Activated T-helper 2 cell treated with anti-CD3 and anti-CD28 coated beads, Interferon-gamma antibody, Interleukin-2, Interleukin-4, amounts not matched to agents 10 μg/mL and 5 μg/mL and 100 μg/mL, durations not matched to agents 14 hours and 24 hours and 36 hours (primary cell): ENCODE data around the gene KRT6C. TPM values are rescaled to one million over a fixed set of nuclear protein-coding genes. Genes with fewer than 3 reads are reported as not detected.
"Not testable (repeated sequence)": the region's sequence is repeated elsewhere in the genome, so short reads cannot be mapped to it uniquely, and the experiment has no call there.

Source experiments
- DNase-seq: peaks from one replicate; pipeline ENCODE4 v3.0.0; 2021; ENCODE audit warnings: low spot score
- H3K27ac Mint-ChIP-seq: one replicate; pipeline ENCODE4 v1.8.0; 2021; ENCODE audit warnings: mixed read lengths
- H3K27me3 Mint-ChIP-seq: one replicate; pipeline ENCODE4 v1.8.0; 2021; ENCODE audit warnings: low read depth, mixed read lengths
- H3K36me3 Mint-ChIP-seq: one replicate; pipeline ENCODE4 v1.8.0; 2021; ENCODE audit warnings: low read depth, mixed read lengths
- H3K4me1 Mint-ChIP-seq: one replicate; pipeline ENCODE4 v1.8.0; 2021; ENCODE audit warnings: low read depth, mixed read lengths
- H3K4me3 Mint-ChIP-seq: one replicate; pipeline ENCODE4 v1.8.0; 2021; ENCODE audit warnings: low read depth, mild to moderate bottlenecking, moderate library complexity, mixed read lengths
- H3K9me3 Mint-ChIP-seq: one replicate; pipeline ENCODE4 v1.8.0; 2021; ENCODE audit warnings: mixed read lengths
- intact Hi-C: fragments of 100-400 bp; cut with micrococcal nuclease; formaldehyde crosslinking; loops from one replicate; pipeline ENCODE4 v1.15.1; 2023
- total RNA-seq: library from RNA; stranded (reverse); gene quantifications from 2 replicates; pipeline ENCODE4 v1.2.3, GENCODE V29; 2022

Gene KRT6C
- total RNA-seq, 1 donor from 2014 or later, result not detected

- peaks cover 11% of the 10 kb centered on the region for H3K27me3 Mint-ChIP-seq
Observed at GRCh38 chr12:52495389-52495788, 21.8 kb upstream of the KRT6C start.

DNA sequence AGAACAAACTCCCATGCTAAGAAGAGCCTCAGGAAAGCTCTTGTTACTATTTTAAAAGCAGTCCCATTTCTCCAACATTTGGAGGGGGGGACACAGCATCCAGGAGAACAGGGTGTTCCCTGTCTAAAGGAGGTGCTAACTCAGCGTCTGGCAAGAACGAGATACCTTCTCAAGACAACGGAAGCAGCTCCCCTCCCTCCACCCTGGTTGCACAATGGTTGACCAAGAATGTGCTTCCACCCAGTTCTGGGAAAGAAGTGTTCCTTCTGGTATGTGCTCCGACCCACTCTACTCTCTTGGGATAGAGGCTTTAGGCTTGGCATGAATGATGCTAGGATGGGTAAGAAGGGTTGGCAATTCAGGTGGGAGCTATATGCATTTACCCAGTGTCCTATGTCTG lies 20.9 kb upstream of the KRT6C start:
- no peaks in the 10 kb centered on the region for H3K9me3 Mint-ChIP-seq

More at GRCh38 chr12:52495389-52495788, 21.8 kb upstream of the KRT6C start:
- H3K4me3 Mint-ChIP-seq, result no peak overlapping the region
- H3K27ac Mint-ChIP-seq, result no peak overlapping the region
- no peaks in the 10 kb centered on the region for H3K4me1 Mint-ChIP-seq
- no peaks in the 10 kb centered on the region for H3K36me3 Mint-ChIP-seq
- intact Hi-C loops, result no loop called here
- no peak for DNase-seq
- H3K9me3 Mint-ChIP-seq, result no peaks in the 10 kb centered on the region

GRCh38 chr12:52494100-52494499 lies 20.5 kb upstream of the KRT6C start:
- no peak for DNase-seq
- Mint-ChIP-seq H3K27me3 (peaks cover 9% of the 10 kb centered on the region), H3K4me1 (no peaks in the 10 kb centered on the region), H3K27ac (no peak overlapping the region), H3K36me3 (no peaks in the 10 kb centered on the region), H3K9me3 (no peaks in the 10 kb centered on the region), H3K4me3 (no peak overlapping the region)
- intact Hi-C loops, result no loop called here

More for the DNA sequence above, 20.9 kb upstream of the KRT6C start:
- Mint-ChIP-seq H3K36me3 (no peaks in the 10 kb centered on the region), H3K27me3 (peaks cover 9% of the 10 kb centered on the region), H3K4me1 (no peaks in the 10 kb centered on the region), H3K27ac (no peak overlapping the region), H3K4me3 (no peak overlapping the region)
- no peak for DNase-seq
- intact Hi-C loops, result no loop called here

DNA sequence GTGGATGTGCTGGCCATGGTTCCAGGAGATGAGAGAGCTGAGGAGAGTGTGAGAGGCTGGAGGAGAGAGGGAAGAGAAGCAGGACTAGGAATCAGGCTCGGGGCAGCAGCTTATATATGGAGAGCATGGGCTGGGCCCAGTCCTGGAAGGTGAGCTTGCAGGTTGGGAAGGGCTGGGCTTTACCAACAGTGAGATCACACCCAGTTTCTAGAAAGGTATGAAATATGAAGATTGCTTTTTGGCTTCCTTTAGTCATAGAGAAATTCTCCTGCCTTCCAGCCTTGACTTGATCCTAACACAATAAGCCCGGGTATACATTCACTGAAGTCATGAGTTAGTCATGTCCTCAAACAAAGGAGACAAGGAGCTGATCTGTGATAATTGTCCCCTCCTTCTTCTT lies 19.6 kb upstream of the KRT6C start, which contains the start of gene KRT6A:
TSS of gene KRT6A (minus strand) at position 86 of the 400 bp plus-strand sequence. CDS start at position 17, 69 bp downstream.
- no peak within 1 kb of the TSS for H3K4me3 Mint-ChIP-seq

GRCh38 chr12:52492405-52492804 lies 18.8 kb upstream of the KRT6C start:
- H3K9me3 Mint-ChIP-seq, H3K36me3 Mint-ChIP-seq, intact Hi-C loops, H3K27me3 Mint-ChIP-seq, H3K4me3 Mint-ChIP-seq, H3K27ac Mint-ChIP-seq, DNase-seq, H3K4me1 Mint-ChIP-seq: not testable (repeated sequence)

More for the DNA sequence above, 19.6 kb upstream of the KRT6C start, which contains the start of gene KRT6A:
- H3K27ac Mint-ChIP-seq, result no peak within 1 kb of the TSS
- intact Hi-C loops, result no loop called here
- no peak for DNase-seq
- H3K36me3 Mint-ChIP-seq, result no peaks in the 10 kb centered on the region
- H3K9me3 Mint-ChIP-seq, result no peaks in the 10 kb centered on the region
- no peaks in the 10 kb centered on the region for H3K4me1 Mint-ChIP-seq
- peaks cover 7% of the 10 kb centered on the region for H3K27me3 Mint-ChIP-seq

DNA sequence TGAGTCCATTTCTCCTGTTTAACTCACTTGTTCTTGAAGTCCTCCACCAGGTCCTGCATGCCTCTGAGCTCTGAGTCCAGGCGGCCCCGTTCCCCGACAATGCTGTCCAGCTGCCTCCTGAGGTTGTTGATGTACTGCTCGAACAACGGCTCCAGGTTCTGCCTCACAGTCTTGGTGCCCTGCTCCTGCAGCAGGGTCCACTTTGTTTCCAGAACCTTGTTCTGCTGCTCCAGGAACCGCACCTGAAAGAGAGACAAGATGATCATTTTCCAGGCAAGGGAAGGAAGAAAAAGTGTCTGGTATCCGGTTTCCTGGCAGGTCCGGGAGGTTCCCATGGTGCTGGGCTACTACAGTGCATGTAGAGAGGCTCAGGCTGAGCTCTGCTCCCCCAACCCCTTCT lies 17.9 kb upstream of the KRT6C start:
- DNase-seq, H3K36me3 Mint-ChIP-seq, intact Hi-C loops, H3K4me3 Mint-ChIP-seq, H3K4me1 Mint-ChIP-seq, H3K27ac Mint-ChIP-seq, H3K9me3 Mint-ChIP-seq: not testable (repeated sequence)
- peaks cover 11% of the 10 kb centered on the region for H3K27me3 Mint-ChIP-seq

DNA sequence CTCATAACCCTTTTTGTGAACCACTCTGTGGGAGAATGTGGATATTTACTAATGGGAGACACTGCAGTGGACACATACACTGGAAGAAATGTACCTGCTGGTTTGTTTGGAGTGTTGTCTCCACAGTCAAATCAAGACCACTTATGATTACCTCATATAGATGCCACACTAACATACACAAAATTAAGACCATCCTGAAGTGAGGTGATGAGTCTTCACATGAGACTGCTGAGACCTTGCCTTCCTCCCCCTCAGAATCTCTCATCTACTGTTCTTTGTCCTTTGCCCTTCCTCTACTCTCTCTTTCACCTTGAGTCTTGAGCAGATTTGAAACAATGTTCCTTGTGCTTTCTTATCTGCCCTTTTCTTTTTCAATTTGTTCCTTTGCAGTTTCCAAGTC lies 15.1 kb upstream of the KRT6C start:
- no peak overlapping the region for H3K4me3 Mint-ChIP-seq
- no peak for DNase-seq
- peaks cover 25% of the 10 kb centered on the region for H3K27me3 Mint-ChIP-seq
- intact Hi-C loops, result no loop called here
- no peaks in the 10 kb centered on the region for H3K9me3 Mint-ChIP-seq
- H3K4me1 Mint-ChIP-seq, result no peaks in the 10 kb centered on the region
- H3K27ac Mint-ChIP-seq, result no peak overlapping the region
- H3K36me3 Mint-ChIP-seq, result no peaks in the 10 kb centered on the region

DNA sequence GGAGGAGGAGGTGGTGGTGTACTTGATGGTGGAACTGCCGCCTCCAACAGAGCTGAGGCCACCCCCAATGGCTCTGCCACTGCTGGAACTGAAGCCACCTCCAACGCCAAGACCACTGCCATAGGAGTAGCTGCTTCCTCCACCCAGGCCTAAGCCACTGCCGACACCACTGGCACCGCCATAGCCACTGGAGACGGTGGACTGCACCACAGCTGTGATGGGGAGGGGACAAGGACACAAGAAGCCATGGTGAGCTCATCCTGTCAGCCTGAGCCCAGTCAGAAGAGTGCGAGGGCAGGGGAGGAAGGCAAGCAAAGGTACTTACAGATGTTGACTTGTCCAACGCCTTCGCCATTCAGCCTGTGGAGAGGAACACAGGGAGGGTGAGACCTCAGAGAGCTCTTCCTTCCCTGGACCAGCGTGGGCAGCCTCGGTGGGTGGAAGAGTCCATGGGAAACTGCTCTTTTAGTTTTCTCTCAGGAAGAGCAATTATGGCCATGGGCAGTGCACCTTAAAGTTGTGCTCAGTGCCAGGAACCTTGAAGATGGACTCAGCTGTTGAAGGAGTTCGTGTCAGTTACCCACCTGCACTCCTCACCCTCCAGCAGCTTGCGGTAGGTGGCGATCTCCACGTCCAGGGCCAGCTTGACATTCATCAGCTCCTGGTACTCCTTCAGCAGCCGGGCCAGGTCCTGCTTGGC lies 14.3 kb upstream of the KRT6C start:
- H3K9me3 Mint-ChIP-seq, DNase-seq, H3K4me3 Mint-ChIP-seq, H3K36me3 Mint-ChIP-seq, intact Hi-C loops, H3K4me1 Mint-ChIP-seq, H3K27ac Mint-ChIP-seq: not testable (repeated sequence)
- H3K27me3 Mint-ChIP-seq, result peaks cover 33% of the 10 kb centered on the region

DNA sequence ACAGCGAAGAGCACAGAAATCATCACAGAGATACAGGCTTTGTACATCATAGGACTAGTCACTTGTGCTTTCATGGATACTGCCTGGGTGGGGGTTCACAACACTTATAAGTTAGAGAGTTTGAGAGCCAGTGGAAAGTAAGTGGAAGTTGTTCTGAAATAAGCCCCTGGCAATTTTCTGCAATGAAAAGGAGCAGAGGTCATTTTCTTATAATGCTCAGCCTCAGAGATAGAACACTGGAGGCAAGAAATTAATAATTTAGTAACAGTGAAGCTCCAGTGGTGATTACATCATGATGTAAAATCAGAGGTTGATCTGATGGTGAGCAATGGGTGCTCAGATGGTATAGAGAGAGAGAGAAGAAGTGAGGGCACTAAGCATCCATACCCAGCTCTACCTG lies 13.6 kb upstream of the KRT6C start:
- Mint-ChIP-seq H3K9me3 (no peaks in the 10 kb centered on the region), H3K4me1 (no peaks in the 10 kb centered on the region), H3K27ac (no peak overlapping the region), H3K27me3 (peaks cover 36% of the 10 kb centered on the region), H3K4me3 (no peak overlapping the region), H3K36me3 (no peaks in the 10 kb centered on the region)
- intact Hi-C loops, result no loop called here
- no peak for DNase-seq

DNA sequence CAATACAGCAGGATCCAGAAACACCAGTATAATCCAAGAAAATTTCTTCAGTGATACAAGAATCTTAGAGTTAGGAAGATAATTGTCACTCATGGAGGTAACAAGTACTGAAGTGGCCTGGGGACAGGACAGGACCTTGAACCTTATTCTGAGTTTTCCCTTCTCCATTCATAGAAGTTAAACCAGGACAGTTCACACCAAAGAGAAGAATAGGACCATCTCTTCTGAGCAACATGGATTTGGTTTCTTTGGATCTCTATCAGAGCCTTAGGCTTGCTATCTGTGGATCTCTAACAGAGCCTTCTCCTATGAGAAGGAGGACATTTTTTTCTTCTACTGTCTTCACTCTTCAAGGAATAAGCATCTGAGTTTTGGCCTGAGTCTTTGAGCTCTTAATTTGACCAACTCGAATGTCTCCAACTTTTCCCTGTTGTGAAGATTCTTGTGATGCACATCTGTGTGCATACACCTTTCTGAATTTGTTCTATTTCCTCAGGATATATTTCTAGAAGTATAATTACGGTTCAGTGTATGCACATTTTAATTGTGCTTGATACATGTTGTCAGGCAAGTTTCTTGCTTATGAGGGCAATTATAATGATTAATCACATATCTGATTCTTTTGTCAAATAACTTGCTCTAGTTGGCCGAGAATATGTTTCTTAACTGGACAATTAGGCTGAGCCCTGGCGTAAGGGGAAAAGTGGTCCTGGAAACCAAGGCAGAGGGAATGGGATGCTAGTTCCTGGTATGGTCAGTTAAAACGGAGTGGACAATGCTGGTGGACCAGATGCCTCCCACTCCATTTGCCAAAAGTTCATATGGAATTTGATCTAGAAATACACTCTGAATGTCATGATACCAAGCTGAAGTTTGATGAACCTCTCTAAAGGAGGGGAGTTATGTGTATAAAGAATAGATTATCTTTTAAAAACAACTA lies 12.8 kb upstream of the KRT6C start:
- Mint-ChIP-seq H3K27ac (no peak overlapping the region), H3K4me1 (no peaks in the 10 kb centered on the region), H3K36me3 (no peaks in the 10 kb centered on the region), H3K4me3 (no peak overlapping the region), H3K27me3 (peaks cover 35% of the 10 kb centered on the region), H3K9me3 (no peaks in the 10 kb centered on the region)
- intact Hi-C loops, result no loop called here
- DNase-seq, result no peak

DNA sequence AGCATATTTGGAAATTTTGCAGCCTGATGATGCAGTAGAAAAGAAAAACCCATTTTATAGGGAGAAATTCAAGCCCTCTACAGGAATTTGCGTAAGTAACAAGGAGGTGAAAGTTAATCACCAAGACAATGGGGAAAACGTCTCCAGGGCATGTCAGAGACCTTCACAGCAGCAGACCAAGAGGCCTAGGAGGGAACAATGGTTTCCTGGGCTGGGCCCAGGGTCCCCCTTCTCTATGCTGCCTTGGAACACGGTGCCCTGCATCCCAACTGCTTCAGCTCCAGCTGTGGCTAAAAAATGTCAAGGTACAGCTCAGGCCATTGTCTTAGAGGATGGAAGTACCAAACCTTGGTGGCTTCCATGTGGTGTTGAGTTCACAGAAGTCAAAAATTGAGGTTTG lies 6.5 kb upstream of the KRT6C start:
- Mint-ChIP-seq H3K4me3 (no peak overlapping the region), H3K27me3 (peaks cover 26% of the 10 kb centered on the region), H3K27ac (no peak overlapping the region), H3K9me3 (peaks cover 8% of the 10 kb centered on the region), H3K36me3 (no peaks in the 10 kb centered on the region), H3K4me1 (no peaks in the 10 kb centered on the region)
- DNase-seq, result no peak
- intact Hi-C loops, result no loop called here

GRCh38 chr12:52477651-52478050 lies 4.0 kb upstream of the KRT6C start:
- H3K27ac Mint-ChIP-seq, result no peak overlapping the region
- no peak for DNase-seq
- H3K4me1 Mint-ChIP-seq, result no peaks in the 10 kb centered on the region
- peaks cover 7% of the 10 kb centered on the region for H3K27me3 Mint-ChIP-seq
- H3K36me3 Mint-ChIP-seq, result no peaks in the 10 kb centered on the region
- H3K9me3 Mint-ChIP-seq, result peaks cover 8% of the 10 kb centered on the region
- intact Hi-C loops, result no loop called here
- H3K4me3 Mint-ChIP-seq, result no peak overlapping the region

- Mint-ChIP-seq H3K9me3 (peaks cover 2% of the 10 kb centered on the region), H3K4me3 (no peak overlapping the region), H3K27me3 (peaks cover 4% of the 10 kb centered on the region), H3K4me1 (no peaks in the 10 kb centered on the region), H3K27ac (no peak overlapping the region), H3K36me3 (no peaks in the 10 kb centered on the region)
- no peak for DNase-seq
- intact Hi-C loops, result no loop called here
Observed at GRCh38 chr12:52474212-52474611, 607 bp upstream of the KRT6C start.
